ENCODE measurements around the gene EIPR1.

EIPR1 gene

GRCh38 chr2:3355951-3356569 is 21.6 kb downstream of the EIPR1 start:
- DNase-seq, result no peak

GRCh38 chr2:3354986-3355385 is 22.6 kb downstream of the EIPR1 start:
- DNase-seq, result no peak

GRCh38 chr2:3349211-3349693 is 28.4 kb downstream of the EIPR1 start:
- no peak for DNase-seq

GRCh38 chr2:3348767-3349166 is 28.9 kb downstream of the EIPR1 start:
- DNase-seq, result no peak

- DNase-seq, result no peak
These were observed 32.0 kb downstream of the EIPR1 start for GRCh38 chr2:3345621-3346020.

GRCh38 chr2:3344897-3345296 is 32.7 kb downstream of the EIPR1 start:
- no peak for DNase-seq

GRCh38 chr2:3343012-3343411 is 34.6 kb downstream of the EIPR1 start:
- DNase-seq, result no peak

- DNase-seq, result no peak
These were observed 35.3 kb downstream of the EIPR1 start for GRCh38 chr2:3342324-3342723.

- DNase-seq, result no peak
These were observed 36.3 kb downstream of the EIPR1 start for GRCh38 chr2:3341336-3341735.

- DNase-seq, result no peak
These were observed 37.5 kb downstream of the EIPR1 start for GRCh38 chr2:3340144-3340543.

- no peak for DNase-seq
These were observed 39.3 kb downstream of the EIPR1 start for GRCh38 chr2:3338340-3338739.

GRCh38 chr2:3336844-3337243 is 40.8 kb downstream of the EIPR1 start:
- DNase-seq, result no peak

- DNase-seq, result no peak
These were observed 42.9 kb downstream of the EIPR1 start for GRCh38 chr2:3334392-3335345.

GRCh38 chr2:3332133-3332532 is 45.5 kb downstream of the EIPR1 start:
- no peak for DNase-seq

GRCh38 chr2:3329491-3329890 is 48.1 kb downstream of the EIPR1 start:
- no peak for DNase-seq

GRCh38 chr2:3326871-3327270 is 50.7 kb downstream of the EIPR1 start:
- DNase-seq, result no peak

- DNase-seq, result no peak
These were observed 51.5 kb downstream of the EIPR1 start for GRCh38 chr2:3326182-3326537.

- no peak for DNase-seq
These were observed 52.0 kb downstream of the EIPR1 start for GRCh38 chr2:3325458-3326181.

- no peak for DNase-seq
These were observed 53.0 kb downstream of the EIPR1 start for GRCh38 chr2:3324404-3325281.

- DNase-seq, result no peak
These were observed 53.6 kb downstream of the EIPR1 start for GRCh38 chr2:3324036-3324386.

GRCh38 chr2:3323360-3324035 is 54.1 kb downstream of the EIPR1 start:
- no peak for DNase-seq

Measured in activated CD8-positive, alpha-beta memory T cell treated with anti-CD3 and anti-CD28 coated beads, Interleukin-2, amount 50 U/mL, for 48 hours (primary cell).